ENCODE measurements around the gene NCKAP5.

NCKAP5 gene

DNA sequence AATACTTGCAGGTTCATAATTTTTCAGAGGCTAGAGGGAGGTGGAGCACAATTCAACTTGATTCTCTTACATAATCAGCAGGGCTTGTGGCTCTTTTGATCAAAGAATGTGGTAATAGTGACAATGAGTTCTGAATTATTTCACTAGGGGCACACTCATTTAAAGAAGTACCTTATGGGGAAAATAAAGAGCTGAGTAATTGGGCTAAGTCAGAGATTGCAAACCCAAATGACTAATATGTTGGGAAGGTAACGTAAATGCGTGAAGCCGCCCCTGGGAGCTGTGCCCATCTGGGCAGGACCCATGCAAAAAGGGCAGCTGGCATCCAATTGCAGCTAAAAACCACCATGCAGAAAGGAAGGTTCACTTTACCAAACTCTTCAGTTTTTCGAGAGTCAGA is 35.3 kb downstream of the NCKAP5 start:
- ChIA-PET CTCF (interaction anchor here (1.0 to 1.2 kb wide), 3 partner anchors 10 to 363 kb away, joined by 3 to 4 read pairs (median 4); no protein-coding TSS in a partner anchor), POLR2A (no interaction called here)
- no peak overlapping the region for H3K4me3 ChIP-seq (ENCODE audit: low read depth, low read length)
- DNase-seq (ENCODE audit: low read depth, low spot score), result no peak
- TF ChIP-seq, protein P1, sequence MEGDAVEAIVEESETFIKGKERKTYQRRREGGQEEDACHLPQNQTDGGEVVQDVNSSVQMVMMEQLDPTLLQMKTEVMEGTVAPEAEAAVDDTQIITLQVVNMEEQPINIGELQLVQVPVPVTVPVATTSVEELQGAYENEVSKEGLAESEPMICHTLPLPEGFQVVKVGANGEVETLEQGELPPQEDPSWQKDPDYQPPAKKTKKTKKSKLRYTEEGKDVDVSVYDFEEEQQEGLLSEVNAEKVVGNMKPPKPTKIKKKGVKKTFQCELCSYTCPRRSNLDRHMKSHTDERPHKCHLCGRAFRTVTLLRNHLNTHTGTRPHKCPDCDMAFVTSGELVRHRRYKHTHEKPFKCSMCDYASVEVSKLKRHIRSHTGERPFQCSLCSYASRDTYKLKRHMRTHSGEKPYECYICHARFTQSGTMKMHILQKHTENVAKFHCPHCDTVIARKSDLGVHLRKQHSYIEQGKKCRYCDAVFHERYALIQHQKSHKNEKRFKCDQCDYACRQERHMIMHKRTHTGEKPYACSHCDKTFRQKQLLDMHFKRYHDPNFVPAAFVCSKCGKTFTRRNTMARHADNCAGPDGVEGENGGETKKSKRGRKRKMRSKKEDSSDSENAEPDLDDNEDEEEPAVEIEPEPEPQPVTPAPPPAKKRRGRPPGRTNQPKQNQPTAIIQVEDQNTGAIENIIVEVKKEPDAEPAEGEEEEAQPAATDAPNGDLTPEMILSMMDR (IDR thresholded peaks at IDR 0.05; ENCODE audit: insufficient read depth, low read length, missing control alignments), result no peak

DNA sequence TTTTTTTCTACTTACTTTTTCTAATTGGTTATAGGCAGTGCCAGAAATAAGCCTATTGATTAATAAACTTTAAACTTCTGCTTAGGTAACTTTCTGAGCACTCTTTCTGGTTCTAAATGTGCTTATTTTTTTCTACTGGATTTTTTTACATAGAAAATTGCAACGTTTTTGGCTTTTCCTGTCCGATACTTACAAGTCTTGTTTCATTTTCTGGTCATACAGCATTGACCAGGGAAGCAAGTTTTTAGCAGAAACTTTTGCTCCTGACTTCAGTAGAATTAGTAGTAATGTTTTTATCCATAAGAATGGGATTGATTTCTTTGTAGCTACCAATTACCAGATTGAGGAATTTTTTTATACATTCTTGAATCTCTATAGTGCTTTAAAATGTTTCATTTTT is 36.9 kb downstream of the NCKAP5 start:
- CTCF ChIA-PET, result interaction anchor here (1.3 to 1.9 kb wide), 2 partner anchors 11 to 29 kb away, joined by 5 read pairs; no protein-coding TSS in a partner anchor
- POLR2A ChIA-PET, result no interaction called here
- TF ChIP-seq, protein P1 (IDR thresholded peaks at IDR 0.05; ENCODE audit: insufficient read depth, low read length, missing control alignments), result no peak
- no peak for DNase-seq (ENCODE audit: low read depth, low spot score)
- no peak overlapping the region for H3K4me3 ChIP-seq (ENCODE audit: low read depth, low read length)

DNA sequence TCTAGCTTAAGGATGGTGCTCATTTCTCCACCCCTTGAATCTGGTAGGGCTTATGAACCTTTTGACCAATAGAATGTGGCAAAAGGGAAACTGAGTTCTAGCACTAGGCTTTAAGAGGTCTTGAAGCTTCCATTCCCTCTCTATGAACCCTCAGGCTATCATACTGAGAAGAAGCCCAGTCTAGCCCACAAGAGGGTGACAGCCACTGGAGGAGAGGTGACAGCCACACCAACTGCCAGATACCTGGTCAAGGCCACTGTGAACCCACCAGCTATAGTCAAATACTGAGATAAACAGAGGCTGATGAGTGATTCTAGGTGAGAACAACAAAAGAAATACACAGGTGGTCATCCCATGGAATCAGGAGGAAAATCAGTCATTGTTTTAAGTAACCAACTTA is 37.6 kb downstream of the NCKAP5 start:
- H3K4me3 ChIP-seq (ENCODE audit: low read depth, low read length), result no peak overlapping the region
- ChIA-PET POLR2A (interaction anchor here (0.6 kb wide), 1 partner anchor 326 kb away, joined by 3 read pairs; no protein-coding TSS in a partner anchor), CTCF (interaction anchor here (0.7 to 1.9 kb wide), 3 partner anchors 12 to 30 kb away, joined by 3 to 5 read pairs (median 5); no protein-coding TSS in a partner anchor)
- DNase-seq (ENCODE audit: low read depth, low spot score), result no peak
- TF ChIP-seq, protein P1 (IDR thresholded peaks at IDR 0.05; ENCODE audit: insufficient read depth, low read length, missing control alignments), result no peak

DNA sequence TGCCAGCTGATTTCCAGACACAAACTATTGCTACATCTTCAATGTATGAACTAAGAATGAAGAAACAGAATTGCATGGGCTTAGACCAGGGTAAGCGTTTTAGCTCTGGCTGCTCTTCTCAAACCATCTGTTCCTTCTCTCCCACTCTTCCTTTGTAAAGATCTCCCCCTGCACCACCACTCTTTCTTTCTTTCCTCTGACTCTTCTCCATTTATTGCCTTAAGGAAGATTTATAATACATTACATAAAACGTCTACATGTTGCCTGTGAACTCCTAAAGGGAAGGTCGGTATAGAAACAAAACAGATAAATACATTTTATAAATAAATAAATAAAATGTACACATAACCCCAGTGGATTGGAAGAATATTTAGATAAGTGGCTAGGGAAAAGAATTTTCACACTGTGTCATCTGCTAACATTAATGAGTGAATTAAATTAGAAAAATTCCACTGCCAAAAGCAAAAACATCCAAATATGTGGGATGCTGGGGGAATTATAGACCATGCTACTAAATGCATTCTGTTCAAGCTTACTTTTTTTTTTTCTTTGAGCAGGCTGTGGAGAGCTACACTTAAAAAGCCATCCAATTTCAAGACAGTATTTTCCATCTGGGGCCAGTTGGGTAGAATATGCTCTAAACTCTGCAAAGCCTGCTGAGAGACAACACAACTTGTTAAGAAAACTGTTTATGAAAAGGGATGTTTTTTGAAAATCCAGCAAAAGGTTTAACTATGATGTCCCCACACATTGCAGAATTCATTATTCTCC is 41.5 kb downstream of the NCKAP5 start:
- TF ChIP-seq, protein P1 (IDR thresholded peaks at IDR 0.05; ENCODE audit: insufficient read depth, low read length, missing control alignments), result no peak
- no peak overlapping the region for H3K4me3 ChIP-seq (ENCODE audit: low read depth, low read length)
- DNase-seq (ENCODE audit: low read depth, low spot score), result no peak
- ChIA-PET POLR2A (no interaction called here), CTCF (interaction anchor here (0.7 to 1.8 kb wide), 2 partner anchors 13 to 253 kb away, joined by 3 to 5 read pairs; no protein-coding TSS in a partner anchor)

DNA sequence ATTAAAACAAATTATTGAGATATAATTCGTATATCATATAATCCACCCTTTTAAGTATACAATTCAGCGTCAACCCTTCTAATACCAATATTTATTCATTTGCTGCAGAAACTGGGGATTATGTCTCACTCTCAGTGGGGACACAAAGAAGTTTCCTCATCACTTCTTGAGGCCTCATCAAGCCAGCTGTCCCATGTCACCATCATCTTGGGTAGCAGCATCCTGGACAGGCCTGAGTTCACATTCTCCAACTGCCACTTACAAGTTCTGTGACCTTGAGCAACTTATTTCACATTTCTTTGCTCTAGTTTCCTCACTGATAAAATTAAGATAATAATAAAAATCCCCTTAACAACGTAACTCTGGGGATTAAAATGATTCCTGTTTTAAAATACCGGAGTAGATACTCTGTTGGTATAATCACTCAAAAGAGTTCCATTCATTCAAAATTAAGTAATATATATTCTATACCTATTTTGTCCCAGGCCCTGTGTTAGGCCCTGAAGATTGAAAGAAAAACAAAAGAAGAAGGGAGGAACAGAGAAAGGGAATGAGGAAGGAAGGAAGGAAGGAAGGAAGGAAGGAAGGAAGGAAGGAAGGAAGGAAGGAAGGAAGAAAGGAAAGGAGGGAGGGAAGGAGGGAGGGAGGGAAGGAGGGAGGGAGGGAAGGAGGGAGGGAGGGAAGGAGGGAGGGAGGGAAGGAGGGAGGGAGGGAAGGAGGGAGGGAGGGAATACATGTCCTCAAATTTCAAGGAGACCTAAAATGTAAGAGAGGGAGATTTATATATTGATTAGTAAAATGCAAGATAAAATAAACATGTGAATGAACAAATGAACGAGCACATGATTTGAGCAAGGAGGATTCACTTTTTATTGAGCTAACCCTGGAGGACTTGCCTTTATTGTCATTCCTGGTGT is 42.4 kb downstream of the NCKAP5 start:
- CTCF ChIA-PET, result interaction anchor here (1.8 kb wide), 1 partner anchor 12 kb away, joined by 5 read pairs; no protein-coding TSS in a partner anchor
- TF ChIP-seq, protein P1 (IDR thresholded peaks at IDR 0.05; ENCODE audit: insufficient read depth, low read length, missing control alignments), result no peak
- DNase-seq (ENCODE audit: low read depth, low spot score), result no peak
- POLR2A ChIA-PET, result no interaction called here
- no peak overlapping the region for H3K4me3 ChIP-seq (ENCODE audit: low read depth, low read length)

Measured in AG04449 (cell line).